Fibroblast of mammary gland (primary cell): ENCODE measurements around the gene PDC.
A peak's percentile ranks its signal among the peaks of the same experiment; 100 is the strongest.

Source experiments
- DNase-seq: peaks from one replicate; pipeline ENCODE4 v3.0.0-alpha.2; 2010; ENCODE audit warnings: low read depth
- H3K4me3 ChIP-seq: 2 replicates; pipeline ENCODE4 v1.5.1; 2011; ENCODE audit warnings: low read depth, mild to moderate bottlenecking, low read length, moderate library complexity; ENCODE audit not compliant: control insufficient read depth
- TF ChIP-seq, protein P1 (sequence below): conservative IDR thresholded peaks from 2 replicates; pipeline ENCODE4 v1.5.1; 2011; ENCODE audit warnings: low read depth, low read length, inconsistent platforms; ENCODE audit not compliant: control insufficient read depth, insufficient read depth

The PDC gene

DNA sequence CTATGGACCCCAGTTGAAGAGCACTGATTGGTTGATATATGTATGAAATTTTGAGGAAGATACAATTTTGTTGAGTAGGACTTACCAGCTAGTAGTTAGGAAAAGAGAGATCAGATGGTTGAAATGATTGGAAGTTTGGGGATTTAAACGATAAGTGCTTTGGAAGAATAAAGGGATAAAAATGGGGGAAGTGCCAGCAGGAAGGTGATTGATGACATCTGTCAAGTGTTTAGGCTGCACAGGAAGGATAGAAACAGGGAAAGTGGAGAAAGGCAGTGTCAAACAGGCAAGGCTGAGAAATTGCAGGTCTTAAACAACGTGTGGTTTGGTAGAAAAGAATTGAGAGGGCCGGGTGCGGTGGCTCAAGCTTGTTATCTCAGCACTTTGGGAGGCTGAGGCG, 22.3 kb downstream of the PDC start:
- no peak overlapping the region for H3K4me3 ChIP-seq
- TF ChIP-seq, protein P1, sequence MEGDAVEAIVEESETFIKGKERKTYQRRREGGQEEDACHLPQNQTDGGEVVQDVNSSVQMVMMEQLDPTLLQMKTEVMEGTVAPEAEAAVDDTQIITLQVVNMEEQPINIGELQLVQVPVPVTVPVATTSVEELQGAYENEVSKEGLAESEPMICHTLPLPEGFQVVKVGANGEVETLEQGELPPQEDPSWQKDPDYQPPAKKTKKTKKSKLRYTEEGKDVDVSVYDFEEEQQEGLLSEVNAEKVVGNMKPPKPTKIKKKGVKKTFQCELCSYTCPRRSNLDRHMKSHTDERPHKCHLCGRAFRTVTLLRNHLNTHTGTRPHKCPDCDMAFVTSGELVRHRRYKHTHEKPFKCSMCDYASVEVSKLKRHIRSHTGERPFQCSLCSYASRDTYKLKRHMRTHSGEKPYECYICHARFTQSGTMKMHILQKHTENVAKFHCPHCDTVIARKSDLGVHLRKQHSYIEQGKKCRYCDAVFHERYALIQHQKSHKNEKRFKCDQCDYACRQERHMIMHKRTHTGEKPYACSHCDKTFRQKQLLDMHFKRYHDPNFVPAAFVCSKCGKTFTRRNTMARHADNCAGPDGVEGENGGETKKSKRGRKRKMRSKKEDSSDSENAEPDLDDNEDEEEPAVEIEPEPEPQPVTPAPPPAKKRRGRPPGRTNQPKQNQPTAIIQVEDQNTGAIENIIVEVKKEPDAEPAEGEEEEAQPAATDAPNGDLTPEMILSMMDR = no peak
- no peak for DNase-seq

DNA sequence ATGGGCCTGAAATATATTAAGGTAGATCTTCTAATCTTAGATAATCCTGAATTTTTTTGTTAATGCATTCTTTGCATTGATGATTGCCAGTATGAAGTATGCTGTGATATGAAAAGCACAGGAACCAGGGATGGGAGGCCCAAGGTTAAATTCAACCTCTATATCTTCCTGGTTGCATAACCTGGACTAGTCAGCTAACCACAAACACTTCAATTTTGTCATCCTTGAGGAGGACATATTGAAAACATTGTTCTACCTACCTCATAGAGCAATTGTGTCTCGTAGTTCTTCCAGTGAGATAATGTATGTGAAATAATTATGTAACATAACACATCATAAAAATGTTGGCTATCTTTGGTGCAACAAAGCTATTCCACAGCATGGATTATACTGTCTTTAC, 25.6 kb downstream of the PDC start:
- no peak overlapping the region for H3K4me3 ChIP-seq
- DNase-seq = peak; percentile 26
- TF ChIP-seq, protein P1 = no peak

DNA sequence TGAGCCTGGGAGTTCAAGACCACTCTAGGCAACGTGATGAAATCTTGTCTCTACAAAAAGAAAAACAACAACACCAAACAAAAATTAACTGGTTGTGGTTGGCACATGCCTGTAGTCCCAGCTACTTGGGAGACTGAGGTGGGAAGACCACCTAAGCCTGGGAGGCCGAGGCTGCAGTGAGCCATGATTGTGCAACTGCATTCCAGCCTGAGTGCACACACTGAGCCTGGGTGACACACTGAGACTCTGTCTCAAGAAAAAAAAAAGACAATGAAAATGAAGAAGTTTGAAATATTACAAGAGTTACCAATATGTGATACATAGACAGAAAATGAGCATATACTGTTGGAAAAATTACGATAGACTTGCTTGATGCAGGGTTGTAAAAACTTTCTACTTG, 31.9 kb downstream of the PDC start:
- no peak for DNase-seq
- TF ChIP-seq, protein P1 = no peak
- no peak overlapping the region for H3K4me3 ChIP-seq

DNA sequence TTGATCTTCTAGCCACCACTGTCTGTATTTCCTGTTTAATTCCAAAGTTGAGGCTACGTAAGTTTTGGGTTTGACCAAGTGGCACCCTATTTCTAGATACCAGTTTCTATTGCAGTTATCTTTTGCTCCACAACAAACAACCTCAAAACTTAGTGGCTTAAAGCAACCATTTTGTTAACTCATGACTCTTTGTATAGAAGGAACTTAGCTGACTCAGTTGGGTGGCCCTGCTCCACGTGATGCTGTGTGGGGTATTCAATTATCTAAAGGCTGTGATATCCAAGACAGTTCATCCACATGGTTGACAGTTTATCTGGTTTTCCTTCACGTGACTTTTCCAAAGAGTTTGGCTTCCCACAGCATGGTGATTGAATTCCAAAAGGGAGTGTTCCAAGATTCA, 34.8 kb downstream of the PDC start:
- TF ChIP-seq, protein P1 = no peak
- no peak overlapping the region for H3K4me3 ChIP-seq
- DNase-seq = no peak

DNA sequence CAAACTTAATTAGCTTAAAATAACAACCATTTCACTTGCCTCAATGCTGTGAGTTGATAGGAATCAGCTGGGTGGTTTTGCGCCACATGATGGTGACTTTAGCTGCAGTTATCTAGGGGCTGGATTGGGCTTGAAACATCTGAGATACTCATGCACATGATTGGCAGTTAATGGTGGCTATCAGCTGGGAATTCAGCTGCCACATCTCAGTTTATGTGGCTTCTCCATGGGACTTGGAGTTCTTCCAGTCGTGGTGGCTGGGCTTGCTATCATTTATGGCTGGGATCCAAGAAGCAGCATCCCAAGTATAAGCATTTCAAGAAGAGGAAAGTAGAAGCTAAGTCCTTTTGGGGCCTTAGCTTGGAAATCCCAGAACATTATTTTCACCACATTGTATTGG, 36.4 kb downstream of the PDC start:
- H3K4me3 ChIP-seq = no peak overlapping the region
- TF ChIP-seq, protein P1 = no peak
- no peak for DNase-seq

DNA sequence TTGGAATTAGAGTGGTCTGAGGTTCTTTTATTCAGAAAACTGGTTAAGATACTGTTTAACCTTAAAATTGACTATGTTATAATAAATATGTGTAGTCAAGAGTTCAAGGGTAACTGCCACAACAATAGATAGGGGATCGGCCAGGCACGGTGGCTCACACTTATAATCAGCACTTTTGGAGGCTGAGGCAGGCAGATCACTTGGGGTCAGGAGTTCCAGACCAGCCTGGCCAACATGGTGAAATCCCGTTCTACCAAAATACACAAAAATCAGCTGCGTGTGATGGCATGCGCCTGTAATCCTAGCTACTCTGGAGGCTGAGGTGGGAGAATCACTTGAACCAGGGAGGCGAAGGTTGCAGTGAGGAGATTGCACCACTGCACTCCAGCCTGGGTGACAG, 39.5 kb downstream of the PDC start:
- TF ChIP-seq, protein P1 = no peak
- H3K4me3 ChIP-seq = no peak overlapping the region
- DNase-seq = no peak

DNA sequence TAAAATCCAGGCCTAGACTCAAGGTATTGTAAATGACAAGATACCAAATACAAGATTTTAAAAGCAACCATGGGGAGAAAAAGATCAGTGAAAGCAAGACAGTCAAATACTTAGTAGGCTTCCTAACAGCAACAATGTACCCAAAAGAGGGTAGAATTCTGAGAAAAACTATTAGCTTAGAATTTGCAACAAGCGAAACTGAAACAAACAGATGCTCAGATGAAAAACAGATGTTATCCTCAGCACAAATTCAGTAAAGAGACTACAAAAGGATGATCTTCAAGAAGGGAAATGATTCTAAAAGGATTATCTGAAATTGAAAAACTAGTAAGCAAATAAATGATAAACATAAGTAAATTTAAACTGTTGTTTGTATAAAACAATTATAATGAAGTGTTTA, 40.0 kb downstream of the PDC start:
- no peak overlapping the region for H3K4me3 ChIP-seq
- TF ChIP-seq, protein P1 = no peak
- peak; percentile 48 for DNase-seq
